Fibroblast of skin of scalp (primary cell): ENCODE results near the gene GRK5.

ENCODE experiments used
- DNase-seq: peaks from one replicate; pipeline ENCODE4 v3.0.0-alpha.2; 2013

Gene GRK5

GRCh38 chr10:119365773-119366599 is 158.6 kb downstream of the GRK5 start:
- DNase-seq: no peak

- no peak for DNase-seq
Observed at GRCh38 chr10:119367841-119368549, 160.6 kb downstream of the GRK5 start.

GRCh38 chr10:119368581-119368980 is 161.2 kb downstream of the GRK5 start:
- no peak for DNase-seq

- DNase-seq: no peak
Observed at GRCh38 chr10:119368991-119369869, 161.9 kb downstream of the GRK5 start.

GRCh38 chr10:119370111-119370741 is 162.9 kb downstream of the GRK5 start:
- DNase-seq: peak; percentile 81

GRCh38 chr10:119370972-119371703 is 163.8 kb downstream of the GRK5 start:
- peak; percentile 97 for DNase-seq

- DNase-seq: no peak
Observed at GRCh38 chr10:119371704-119372663, 164.6 kb downstream of the GRK5 start.

- no peak for DNase-seq
Observed at GRCh38 chr10:119373294-119374102, 166.1 kb downstream of the GRK5 start.

- no peak for DNase-seq
Observed at GRCh38 chr10:119374236-119374635, 166.9 kb downstream of the GRK5 start.

GRCh38 chr10:119375574-119376272 is 168.4 kb downstream of the GRK5 start:
- peak; percentile 33 for DNase-seq

GRCh38 chr10:119377451-119377957 is 170.1 kb downstream of the GRK5 start:
- DNase-seq: no peak

GRCh38 chr10:119377958-119378736 is 170.8 kb downstream of the GRK5 start:
- no peak for DNase-seq

- DNase-seq: no peak
Observed at GRCh38 chr10:119378737-119379067, 171.3 kb downstream of the GRK5 start.

- DNase-seq: no peak
Observed at GRCh38 chr10:119379466-119380071, 172.2 kb downstream of the GRK5 start.

- DNase-seq: no peak
Observed at GRCh38 chr10:119383174-119383856, 175.9 kb downstream of the GRK5 start.

GRCh38 chr10:119384127-119384526 is 176.8 kb downstream of the GRK5 start:
- DNase-seq: no peak

- no peak for DNase-seq
Observed at GRCh38 chr10:119386666-119387065, 179.3 kb downstream of the GRK5 start.
